Measurements from ENCODE around the gene PTPN14. TPM values are rescaled to one million over a fixed set of nuclear protein-coding genes. Genes with fewer than 3 reads are reported as not detected.

PTPN14 gene
- total RNA-seq, 1 donor from 2014 or later: 2.7 TPM

DNA sequence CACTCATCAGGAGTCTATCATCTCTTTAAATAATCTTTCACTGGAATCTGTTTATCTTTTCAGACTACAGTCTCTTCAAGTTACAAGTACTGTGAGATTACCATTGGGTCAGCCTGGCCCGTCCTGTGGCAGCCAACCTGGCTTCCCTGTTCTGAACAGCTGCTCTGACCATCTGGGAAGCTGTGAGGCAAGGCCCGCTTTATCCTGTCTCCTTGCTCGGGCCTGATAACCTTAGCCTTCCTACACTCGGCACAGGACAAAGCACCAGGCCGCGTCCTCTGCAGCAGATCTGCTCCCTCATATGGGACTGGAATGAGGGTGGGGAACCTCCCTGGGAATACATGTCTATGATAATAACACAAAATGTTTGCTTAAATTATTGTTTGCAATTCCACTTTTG lies 113.3 kb downstream of the PTPN14 start:
- intact Hi-C loops (cut with micrococcal nuclease): loop anchor here (2.0 kb wide), 2 partner anchors 51 to 105 kb away; no protein-coding TSS in a partner anchor

DNA sequence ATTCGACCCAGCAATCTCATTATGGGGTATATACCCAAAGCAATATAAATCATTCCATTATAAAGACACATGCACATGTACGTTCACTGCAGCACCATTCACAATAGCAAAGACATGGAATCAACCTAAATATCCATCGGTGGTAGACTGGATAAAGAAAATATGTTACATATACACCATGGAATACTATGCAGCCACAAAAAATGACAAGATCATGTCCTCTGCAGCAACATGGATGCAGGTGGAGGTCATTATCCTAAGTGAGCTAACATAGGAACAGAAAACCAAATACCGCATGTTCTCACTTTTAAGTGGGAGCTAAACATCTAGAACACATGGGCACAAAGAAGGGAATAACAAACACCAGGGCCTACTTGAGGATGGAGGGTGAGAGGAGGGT lies 115.5 kb downstream of the PTPN14 start:
- intact Hi-C loops (cut with micrococcal nuclease): no loop called here

DNA sequence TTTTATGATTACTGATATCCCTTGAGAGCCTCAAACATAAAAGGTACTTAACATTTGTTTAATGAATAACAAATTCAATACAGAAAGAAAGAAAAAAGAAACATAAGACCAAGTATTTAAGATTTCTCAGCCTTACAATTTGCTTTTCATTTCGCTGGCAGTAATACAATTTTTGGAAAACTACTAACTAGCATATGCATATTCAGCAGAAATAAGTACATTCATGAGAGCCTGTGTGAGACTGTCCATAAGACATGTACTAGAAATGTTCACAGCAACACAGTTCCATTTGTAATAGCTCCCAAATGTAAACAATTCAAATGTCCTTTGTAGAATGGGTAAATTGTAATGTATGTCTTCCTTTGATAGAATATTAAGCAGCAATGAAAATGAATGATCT lies 119.2 kb downstream of the PTPN14 start:
- intact Hi-C loops (cut with micrococcal nuclease): no loop called here

DNA sequence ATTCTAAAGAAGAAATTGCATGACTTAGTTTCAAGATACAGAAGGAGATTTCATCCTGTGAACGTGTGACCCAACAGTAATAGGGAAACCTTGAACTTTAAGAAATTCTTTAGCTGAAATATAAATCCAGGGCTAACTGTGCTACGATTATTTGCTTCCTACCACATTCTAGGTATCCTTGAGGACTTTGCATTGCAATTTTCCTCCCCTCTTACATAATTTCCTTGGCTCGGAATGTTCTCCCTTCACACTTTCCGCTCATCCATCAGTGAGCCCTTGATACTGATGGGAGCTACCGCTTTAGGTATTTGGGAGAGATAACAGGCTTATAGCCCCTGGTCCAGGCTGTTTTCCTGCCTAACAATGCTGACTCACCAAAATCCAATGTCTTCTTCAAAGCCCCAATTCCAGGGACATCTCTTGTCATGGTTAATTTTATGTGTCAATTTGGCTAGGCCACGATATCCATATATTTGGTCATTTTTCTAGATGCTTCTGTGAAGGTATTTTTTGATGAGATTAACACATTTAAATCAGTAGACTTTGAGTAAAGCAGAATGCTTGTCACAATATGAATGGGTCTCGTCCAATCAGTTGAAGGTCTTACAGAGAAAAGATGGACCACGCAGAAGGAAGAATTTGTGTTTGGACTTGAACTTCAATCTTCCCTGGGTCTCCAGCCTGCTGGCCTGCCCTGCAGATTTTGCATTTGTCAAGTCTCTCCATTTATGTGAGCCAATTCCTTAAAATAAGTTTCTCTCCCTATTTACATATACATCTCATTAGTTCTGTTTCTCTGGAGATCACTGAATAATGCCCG lies 121.2 kb downstream of the PTPN14 start:
- intact Hi-C loops (cut with micrococcal nuclease): loop anchor here (2.0 to 10.0 kb wide), 4 partner anchors 41 to 1135 kb away; partner anchors contain the start of genes KCTD3 and SMYD2

DNA sequence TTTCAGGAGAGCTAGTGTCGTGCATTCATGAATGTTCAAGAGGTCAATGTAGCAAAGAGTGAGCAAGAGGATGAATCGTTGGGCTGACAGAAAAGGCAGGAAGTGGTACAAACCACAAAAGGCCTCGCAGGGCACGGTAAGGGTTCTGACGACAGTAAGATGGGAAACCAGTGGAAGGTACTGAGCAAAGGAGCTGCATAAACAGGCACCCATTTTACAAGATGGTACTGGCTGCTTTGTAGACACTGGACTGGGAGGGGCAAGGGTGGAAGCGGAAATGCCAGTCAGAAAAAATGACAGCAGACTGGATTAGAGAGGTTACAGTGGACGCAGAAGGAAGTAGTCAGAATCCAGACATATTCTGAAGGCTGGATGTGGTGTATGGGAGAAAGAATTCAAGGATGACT lies 123.5 kb downstream of the PTPN14 start:
- intact Hi-C loops (cut with micrococcal nuclease): loop anchor here (1.0 to 10.0 kb wide), 8 partner anchors 10 to 1137 kb away; partner anchors contain the start of genes CENPF, KCTD3 and SMYD2

DNA sequence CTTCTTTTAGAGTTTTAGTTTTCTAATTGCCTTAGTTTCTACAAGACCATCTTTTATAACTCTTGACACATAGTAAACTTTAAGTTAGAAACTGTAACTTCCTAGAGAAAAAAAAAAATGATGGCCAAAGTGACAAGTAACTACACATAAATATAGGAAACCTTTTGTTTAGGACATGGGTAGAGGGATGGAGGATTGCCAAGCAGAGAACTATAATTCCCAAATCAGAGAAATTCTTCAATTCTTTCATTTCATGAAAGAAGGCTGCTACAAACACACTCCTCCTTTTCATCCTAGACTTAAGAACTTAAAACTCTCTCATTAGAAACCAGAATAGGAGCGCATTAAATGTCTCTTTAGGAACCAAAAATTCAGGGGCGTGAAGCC lies 125.0 kb downstream of the PTPN14 start:
- intact Hi-C loops (cut with micrococcal nuclease): loop anchor here (5.0 to 10.0 kb wide), 2 partner anchors 94 to 1138 kb away; partner anchors contain the start of gene KCTD3

DNA sequence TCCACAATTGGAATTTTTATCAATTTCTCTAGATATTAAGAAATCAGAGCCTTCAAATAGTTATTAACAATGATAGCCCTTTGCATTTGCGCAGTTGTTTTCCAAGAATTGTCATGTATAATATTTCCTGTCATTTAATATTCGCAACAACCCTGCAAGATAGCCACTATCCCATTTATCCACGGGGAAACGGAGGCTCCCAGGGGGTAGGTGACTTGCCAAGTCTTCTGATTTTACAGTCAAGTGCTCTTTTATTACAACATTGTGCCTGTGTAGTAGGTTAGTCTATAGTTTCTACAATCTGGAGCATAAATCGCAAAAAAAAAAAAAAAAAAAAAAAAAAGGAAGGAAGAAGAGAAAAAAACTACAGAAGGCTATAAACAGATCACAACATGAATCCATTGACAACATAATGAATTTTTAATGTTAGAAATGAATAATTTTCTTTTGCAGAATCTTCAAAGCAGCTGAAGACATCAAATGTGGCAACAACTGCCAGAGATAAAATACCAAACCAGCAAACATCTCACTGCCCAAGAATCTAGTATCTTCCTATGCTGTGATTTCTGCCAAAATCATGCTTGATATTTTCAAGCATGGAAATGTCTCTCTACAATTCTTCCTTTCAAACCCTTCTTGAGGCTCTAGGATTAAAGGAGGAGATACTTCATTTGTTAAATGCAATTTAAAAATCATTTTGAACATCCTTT lies 125.5 kb downstream of the PTPN14 start:
- intact Hi-C loops (cut with micrococcal nuclease): loop anchor here (5.0 to 10.0 kb wide), 2 partner anchors 94 to 1139 kb away; partner anchors contain the start of gene KCTD3

DNA sequence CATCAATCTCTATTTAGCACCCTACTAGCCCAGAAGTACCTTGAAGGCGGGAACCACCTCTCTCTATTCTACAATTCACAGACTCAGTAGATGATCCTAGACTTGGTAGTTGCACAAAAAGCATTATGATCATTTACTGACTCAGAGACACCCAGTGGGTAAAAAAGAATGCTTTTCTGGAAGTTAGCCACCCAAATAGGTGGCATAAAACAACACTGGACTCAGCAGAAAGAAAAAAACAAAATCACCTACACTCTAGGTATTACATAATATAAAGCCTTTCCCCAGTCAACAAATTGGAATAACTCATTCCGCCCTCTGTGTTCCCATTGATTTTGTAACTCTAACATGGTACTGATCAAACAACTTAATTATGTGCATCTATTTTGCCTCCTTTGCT lies 126.3 kb downstream of the PTPN14 start:
- intact Hi-C loops (cut with micrococcal nuclease): loop anchor here (5.0 to 10.0 kb wide), 2 partner anchors 93 to 1140 kb away; partner anchors contain the start of gene KCTD3

DNA sequence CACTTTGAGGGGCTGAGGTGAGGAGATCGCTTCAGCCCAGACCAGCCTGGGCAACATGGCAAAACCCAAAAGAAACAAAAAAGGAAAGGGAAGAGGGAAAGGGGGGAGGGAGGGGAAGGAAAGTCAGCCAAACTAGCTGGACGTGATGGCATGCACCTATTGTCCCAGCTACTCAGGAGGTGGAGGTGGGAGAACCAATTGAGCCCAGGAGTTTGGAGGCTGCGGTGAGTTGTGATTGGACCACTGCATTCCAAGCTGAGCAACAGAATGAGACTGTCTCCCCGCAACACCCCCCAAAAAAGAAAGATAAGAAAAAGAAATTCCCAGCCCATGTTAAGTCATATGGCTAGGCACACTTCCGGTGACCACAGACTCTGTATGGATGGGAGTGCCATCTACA lies 128.4 kb downstream of the PTPN14 start:
- intact Hi-C loops (cut with micrococcal nuclease): loop anchor here (10.0 kb wide), 1 partner anchor 1142 kb away; the partner anchor contains the start of gene KCTD3

DNA sequence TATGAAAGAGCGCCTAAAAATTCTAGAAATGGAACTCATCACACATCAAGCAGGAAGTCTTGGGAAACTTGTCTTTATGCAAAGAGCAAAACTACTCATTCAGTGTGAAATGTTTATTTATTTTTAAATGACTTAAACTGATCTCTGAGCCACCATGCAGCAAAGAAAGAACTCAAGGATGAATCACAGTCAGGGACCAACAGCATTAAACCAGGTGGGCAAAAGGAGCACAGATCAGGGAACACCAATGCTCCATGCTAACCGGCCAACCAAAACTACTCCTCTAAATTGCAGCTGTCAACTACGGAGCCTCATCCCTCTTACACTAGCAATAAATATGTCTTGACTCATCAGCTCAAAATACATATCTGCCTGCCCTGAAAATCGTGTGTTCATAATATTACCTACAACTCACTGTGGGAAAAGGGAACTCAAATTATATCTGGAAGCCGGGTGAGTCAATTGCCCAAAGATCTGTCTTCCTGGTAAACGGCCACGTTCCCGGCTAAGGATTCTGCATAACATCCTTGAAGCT lies 129.2 kb downstream of the PTPN14 start:
- intact Hi-C loops (cut with micrococcal nuclease): loop anchor here (10.0 kb wide), 1 partner anchor 1143 kb away; the partner anchor contains the start of gene KCTD3

DNA sequence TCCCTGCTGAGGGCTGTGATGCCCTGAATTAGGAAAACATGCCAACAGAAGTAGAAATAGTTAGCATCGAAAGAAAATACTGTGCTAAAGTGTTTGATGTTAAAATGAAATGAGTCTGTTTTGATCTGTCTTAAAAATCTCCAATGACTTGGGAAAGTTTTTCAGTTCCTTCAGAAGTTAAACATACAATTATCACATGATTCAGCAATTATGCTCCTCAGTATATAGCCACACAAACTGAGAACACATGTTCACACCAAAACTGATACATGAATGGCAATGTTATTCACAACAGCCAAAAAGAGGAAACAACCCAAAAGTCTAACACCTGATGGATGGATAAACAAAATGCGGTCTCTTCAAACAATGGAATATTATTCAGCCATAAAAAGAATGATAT lies 130.6 kb downstream of the PTPN14 start:
- intact Hi-C loops (cut with micrococcal nuclease): loop anchor here (10.0 kb wide), 1 partner anchor 1144 kb away; the partner anchor contains the start of gene KCTD3

DNA sequence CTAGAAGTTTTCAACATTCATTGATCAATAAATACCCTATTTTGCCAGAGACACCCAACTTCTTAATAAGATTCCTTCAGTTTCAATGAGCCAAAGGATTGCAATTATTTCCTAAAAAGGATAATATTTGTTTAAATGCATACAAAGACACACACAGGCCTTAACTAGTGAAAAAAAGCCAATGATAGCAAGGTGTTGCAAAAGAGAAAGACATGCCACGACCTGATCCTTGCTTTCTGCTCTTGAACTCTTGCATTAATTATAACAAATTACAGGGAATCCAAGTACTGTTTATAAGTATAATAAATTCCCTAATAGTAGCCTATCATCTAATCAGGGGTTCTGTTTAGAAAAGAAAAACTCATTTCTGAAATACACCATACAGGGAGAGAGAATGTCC lies 131.1 kb downstream of the PTPN14 start:
- intact Hi-C loops (cut with micrococcal nuclease): loop anchor here (10.0 kb wide), 1 partner anchor 1144 kb away; the partner anchor contains the start of gene KCTD3

DNA sequence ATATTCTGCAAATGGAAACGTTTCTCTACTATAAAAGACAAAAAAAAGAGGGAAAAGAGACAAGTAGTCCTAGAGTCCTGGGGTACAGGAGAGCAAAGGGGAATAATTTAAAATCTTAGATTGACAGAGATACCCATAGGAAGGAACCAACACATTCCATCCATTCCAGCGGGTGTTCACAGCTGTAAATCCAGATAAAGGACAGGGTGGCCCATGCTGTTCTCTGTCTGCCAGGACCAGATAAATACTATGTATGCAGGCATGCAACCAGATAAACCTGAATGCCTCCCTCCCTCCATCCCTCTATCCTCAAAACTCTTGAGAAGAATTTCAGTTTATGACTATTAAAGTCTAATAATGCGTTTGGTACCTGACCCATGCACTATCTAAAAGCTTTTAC lies 131.8 kb downstream of the PTPN14 start:
- intact Hi-C loops (cut with micrococcal nuclease): loop anchor here (10.0 kb wide), 1 partner anchor 1145 kb away; the partner anchor contains the start of gene KCTD3

DNA sequence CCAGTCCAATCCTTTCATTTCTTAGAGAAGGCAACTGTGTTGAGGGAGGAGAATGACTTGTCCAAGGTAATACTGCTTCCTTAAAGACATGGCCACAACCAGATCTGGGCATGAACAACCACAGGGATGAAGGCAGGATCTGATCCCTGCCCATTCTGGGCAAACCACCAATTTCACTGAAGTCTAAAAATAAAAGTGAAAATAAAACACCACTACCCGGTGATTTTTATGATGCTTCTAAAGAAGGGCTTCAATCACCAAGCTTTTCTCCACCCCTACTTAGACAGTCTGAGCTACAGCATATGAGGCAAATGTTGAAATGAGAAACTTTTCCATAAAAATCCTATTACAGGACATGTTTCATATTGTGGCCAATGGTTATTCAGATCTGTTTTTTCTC lies 133.0 kb downstream of the PTPN14 start:
- intact Hi-C loops (cut with micrococcal nuclease): loop anchor here (1.0 kb wide), 2 partner anchors 9 to 21 kb away; no protein-coding TSS in a partner anchor

DNA sequence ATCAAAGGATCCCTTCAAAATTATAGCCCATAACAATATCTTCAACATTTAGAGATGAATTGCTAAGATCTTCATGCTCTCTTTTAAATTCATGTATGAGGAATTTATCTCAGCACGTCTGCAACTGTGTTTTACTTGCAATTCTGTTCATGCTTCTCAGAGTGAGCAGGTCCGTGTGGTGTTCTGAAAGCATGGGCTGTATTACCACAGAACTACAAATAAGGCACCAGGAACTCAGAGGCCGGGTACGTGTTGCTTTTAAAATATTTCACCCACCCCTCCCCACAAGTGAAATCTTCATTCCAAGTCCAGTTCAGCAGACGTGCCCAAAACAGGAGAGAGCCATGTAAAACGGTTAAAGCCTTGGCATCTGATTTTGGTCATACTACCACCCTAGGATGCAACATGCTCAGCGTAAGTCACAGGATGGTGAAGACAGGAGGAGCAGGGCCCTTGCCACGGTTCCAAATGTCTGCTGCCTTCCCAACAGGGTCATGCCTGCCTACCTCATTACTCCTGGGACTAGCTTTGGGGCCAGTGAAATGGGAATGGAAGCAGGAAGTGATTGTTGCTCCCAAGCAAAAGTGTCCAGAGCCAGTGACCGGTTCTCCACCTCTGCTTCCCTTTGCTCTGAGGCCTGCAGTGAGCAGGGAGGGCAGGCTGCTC lies 133.7 kb downstream of the PTPN14 start:
- intact Hi-C loops (cut with micrococcal nuclease): loop anchor here (1.0 kb wide), 2 partner anchors 10 to 22 kb away; no protein-coding TSS in a partner anchor

DNA sequence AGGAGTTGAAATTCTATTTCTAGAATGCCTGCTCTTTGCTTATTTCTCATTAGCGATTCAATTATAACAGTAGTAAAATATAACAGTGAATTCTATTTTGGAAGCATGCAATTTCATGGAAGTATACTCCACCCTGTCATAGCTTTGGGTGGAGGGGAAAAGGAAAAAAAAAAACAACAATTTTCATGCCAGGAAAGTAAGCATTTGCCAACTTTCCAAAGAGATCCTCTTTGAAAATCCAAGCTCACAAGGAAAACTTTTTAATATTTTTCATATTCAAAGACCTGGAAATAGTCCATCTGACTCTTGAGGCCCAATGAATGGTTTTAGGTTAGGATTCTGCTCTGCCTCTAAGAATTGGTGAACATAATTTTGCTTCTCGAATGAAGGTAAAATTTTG lies 134.5 kb downstream of the PTPN14 start:
- intact Hi-C loops (cut with micrococcal nuclease): no loop called here

DNA sequence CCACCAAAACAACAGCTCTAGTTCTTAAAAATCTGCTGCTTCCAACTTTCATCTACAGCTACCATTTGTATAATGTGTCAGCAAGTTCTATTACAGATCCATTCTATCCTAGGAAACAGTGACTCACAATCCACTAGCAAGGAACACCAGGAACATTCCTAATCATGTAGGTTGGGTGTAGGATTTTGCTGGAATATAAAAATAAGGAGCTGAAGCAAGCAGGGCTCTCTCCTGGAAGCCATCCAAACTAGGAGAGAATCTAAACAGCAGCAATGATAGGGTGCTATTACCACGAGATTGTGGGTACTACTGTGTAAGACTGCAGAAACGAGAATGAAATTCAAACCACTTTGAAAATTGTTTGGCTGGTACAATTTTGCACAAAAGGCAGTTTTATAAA lies 135.0 kb downstream of the PTPN14 start:
- intact Hi-C loops (cut with micrococcal nuclease): no loop called here

DNA sequence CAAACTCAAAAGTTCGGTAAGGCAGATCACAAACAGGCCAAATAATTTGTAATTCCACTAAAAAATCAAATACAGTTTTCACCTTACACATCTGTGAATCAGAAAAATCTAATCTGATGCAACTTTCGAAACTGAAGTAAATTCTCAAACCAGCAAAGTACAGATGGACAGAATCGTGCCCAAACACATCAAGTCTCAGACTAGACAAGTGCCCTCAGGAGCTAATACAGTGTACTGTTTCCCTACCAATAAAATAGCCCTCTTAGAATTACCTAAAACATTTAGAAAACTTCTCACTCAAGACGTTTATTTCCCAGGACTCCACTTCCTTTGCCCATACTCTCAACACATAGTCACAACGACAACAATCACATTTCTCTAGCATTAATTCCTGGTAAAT lies 136.3 kb downstream of the PTPN14 start:
- intact Hi-C loops (cut with micrococcal nuclease): no loop called here

DNA sequence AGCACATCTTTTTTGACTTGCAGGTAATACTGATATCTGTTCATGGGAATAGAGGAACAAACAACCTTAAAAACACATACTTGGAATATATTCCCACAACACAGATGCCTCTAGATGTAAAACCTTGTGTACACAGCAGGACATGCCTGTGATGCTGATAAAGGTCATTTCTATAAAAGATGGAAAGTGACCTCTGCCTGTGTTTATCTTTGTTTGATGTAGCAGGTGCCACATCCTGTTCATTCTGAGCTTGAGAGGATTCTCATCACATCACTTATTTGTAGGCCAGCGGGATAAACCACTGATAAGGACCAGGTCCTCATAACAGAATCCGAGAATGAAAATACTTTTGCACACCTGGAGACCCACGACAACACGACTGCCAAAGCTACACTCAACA lies 136.7 kb downstream of the PTPN14 start:
- intact Hi-C loops (cut with micrococcal nuclease): no loop called here

DNA sequence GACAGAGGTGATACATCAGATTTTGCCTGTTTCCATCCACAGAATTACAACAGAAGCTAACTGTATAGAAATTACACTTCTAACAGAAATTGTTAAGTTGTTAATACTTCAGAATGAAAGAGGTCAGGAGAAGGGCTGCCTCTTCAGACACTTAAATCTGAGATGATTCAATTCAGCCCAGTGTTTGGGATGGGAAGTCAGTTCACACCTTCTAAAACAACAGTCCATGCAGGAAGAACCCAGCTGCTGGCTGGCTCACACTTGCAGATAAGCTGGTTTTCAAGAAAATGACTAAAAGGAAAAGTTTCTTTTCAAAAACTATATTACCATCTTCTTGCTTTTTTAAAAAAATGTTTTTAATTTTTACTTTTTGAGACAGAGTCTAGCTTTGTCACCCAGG lies 138.1 kb downstream of the PTPN14 start:
- intact Hi-C loops (cut with micrococcal nuclease): no loop called here
